ENCODE measurements around the gene LONP2. TPM values are rescaled to one million over a fixed set of nuclear protein-coding genes. Genes with fewer than 3 reads are reported as not detected.
A peak's percentile ranks its signal among the peaks of the same experiment; 100 is the strongest.

LONP2 gene
- total and polyA plus RNA-seq, 2 of the 13 experiments (the other 11 are each of a cell fraction or from before 2014, with no cell fraction given): 39.2 to 63.3 TPM

GRCh38 chr16:48385253-48386150 is 141.4 kb downstream of the LONP2 start, which contains the start of gene SIAH1 (continued):
- peak; percentile 85 for TF ChIP-seq ARNT2 (CRISPR knock-in tag; IDR thresholded peaks at IDR 0.05; ENCODE audit: low read depth)
- no peak for TF ChIP-seq ZNF549 (CRISPR knock-in tag; IDR thresholded peaks at IDR 0.05)
- no peak for TF ChIP-seq ZNF101 (CRISPR knock-in tag; IDR thresholded peaks at IDR 0.05; ENCODE audit: borderline replicate concordance, low read depth)
- no peak for TF ChIP-seq THRA (CRISPR knock-in tag; IDR thresholded peaks at IDR 0.05; ENCODE audit: borderline replicate concordance)
- no peak for TF ChIP-seq NFKB2 (CRISPR knock-in tag; IDR thresholded peaks at IDR 0.05; ENCODE audit: borderline replicate concordance)
- no peak; the same call in 1 of the 2 replicates for TF ChIP-seq ZSCAN25 (CRISPR knock-in tag; IDR thresholded peaks at IDR 0.05)
- no peak for TF ChIP-seq NR3C1 (CRISPR knock-in tag; IDR thresholded peaks at IDR 0.05)
- TF ChIP-seq, protein P1, sequence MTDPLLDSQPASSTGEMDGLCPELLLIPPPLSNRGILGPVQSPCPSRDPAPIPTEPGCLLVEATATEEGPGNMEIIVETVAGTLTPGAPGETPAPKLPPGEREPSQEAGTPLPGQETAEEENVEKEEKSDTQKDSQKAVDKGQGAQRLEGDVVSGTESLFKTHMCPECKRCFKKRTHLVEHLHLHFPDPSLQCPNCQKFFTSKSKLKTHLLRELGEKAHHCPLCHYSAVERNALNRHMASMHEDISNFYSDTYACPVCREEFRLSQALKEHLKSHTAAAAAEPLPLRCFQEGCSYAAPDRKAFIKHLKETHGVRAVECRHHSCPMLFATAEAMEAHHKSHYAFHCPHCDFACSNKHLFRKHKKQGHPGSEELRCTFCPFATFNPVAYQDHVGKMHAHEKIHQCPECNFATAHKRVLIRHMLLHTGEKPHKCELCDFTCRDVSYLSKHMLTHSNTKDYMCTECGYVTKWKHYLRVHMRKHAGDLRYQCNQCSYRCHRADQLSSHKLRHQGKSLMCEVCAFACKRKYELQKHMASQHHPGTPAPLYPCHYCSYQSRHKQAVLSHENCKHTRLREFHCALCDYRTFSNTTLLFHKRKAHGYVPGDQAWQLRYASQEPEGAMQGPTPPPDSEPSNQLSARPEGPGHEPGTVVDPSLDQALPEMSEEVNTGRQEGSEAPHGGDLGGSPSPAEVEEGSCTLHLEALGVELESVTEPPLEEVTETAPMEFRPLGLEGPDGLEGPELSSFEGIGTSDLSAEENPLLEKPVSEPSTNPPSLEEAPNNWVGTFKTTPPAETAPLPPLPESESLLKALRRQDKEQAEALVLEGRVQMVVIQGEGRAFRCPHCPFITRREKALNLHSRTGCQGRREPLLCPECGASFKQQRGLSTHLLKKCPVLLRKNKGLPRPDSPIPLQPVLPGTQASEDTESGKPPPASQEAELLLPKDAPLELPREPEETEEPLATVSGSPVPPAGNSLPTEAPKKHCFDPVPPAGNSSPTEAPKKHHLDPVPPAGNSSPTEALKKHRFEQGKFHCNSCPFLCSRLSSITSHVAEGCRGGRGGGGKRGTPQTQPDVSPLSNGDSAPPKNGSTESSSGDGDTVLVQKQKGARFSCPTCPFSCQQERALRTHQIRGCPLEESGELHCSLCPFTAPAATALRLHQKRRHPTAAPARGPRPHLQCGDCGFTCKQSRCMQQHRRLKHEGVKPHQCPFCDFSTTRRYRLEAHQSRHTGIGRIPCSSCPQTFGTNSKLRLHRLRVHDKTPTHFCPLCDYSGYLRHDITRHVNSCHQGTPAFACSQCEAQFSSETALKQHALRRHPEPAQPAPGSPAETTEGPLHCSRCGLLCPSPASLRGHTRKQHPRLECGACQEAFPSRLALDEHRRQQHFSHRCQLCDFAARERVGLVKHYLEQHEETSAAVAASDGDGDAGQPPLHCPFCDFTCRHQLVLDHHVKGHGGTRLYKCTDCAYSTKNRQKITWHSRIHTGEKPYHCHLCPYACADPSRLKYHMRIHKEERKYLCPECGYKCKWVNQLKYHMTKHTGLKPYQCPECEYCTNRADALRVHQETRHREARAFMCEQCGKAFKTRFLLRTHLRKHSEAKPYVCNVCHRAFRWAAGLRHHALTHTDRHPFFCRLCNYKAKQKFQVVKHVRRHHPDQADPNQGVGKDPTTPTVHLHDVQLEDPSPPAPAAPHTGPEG (CRISPR knock-in tag; IDR thresholded peaks at IDR 0.05): peak; percentile 73; the same call in 1 of the 2 replicates
- peak; percentile 68 for TF ChIP-seq ZNF546 (CRISPR knock-in tag; conservative IDR thresholded peaks at IDR 0.05)
- TF ChIP-seq ZNF430 (CRISPR knock-in tag; IDR thresholded peaks at IDR 0.05): peak; percentile 58; the same call in 1 of the 2 replicates
- TF ChIP-seq HES4 (CRISPR knock-in tag; IDR thresholded peaks at IDR 0.05; ENCODE audit: borderline replicate concordance): peak; percentile 72
- no peak for TF ChIP-seq GRHL1 (CRISPR knock-in tag; conservative IDR thresholded peaks at IDR 0.05)
- TF ChIP-seq HIVEP1 (CRISPR knock-in tag; IDR thresholded peaks at IDR 0.05): no peak
- no peak for TF ChIP-seq MAFK (conservative IDR thresholded peaks at IDR 0.05 in 1 of 2, IDR thresholded peaks at IDR 0.05 in 1 of 2; ENCODE audit: low read length in 2 of 2)
- TF ChIP-seq HNRNPH1 (optimal IDR thresholded peaks at IDR 0.05; ENCODE audit: low read depth, low read length): no peak
- peak; percentile 25; the same call in 1 of the 2 replicates for TF ChIP-seq TSC22D2 (CRISPR knock-in tag; IDR thresholded peaks at IDR 0.05; ENCODE audit: borderline replicate concordance)
- TF ChIP-seq TAF15 (IDR thresholded peaks at IDR 0.05; ENCODE audit: low read depth, low read length, poor library complexity, severe bottlenecking): no peak
- TF ChIP-seq CHD4 (IDR thresholded peaks at IDR 0.05; ENCODE audit: borderline replicate concordance, low read length): no peak
- TF ChIP-seq ZNF296 (CRISPR knock-in tag; conservative IDR thresholded peaks at IDR 0.05): peak; percentile 63; the same call in 1 of the 2 replicates
